Esophagus muscularis mucosa (tissue), 4 donors: Measurements from ENCODE around the gene RPS2.

Experiments
- CTCF ChIP-seq, 3 experiments: fragments of 200-600 bp in 2 of 3; fragments of 450-650 bp in 1 of 3; sonication (generic) in 2 of 3; IDR thresholded peaks; one replicate each; pipeline ENCODE4 v1.5.1; 2017 to 2019; ENCODE audit warnings: antibody characterized with exemption in 3 of 3, mild to moderate bottlenecking in 2 of 3, moderate library complexity in 1 of 3
- EP300 ChIP-seq: sonication (generic); formaldehyde crosslinking; IDR thresholded peaks from one replicate; pipeline ENCODE4 v1.6.1; 2017; ENCODE audit warnings: antibody characterized with exemption
- POLR2A ChIP-seq: fragments of 450-650 bp; IDR thresholded peaks from one replicate; pipeline ENCODE4 v1.6.1; 2017; ENCODE audit warnings: antibody characterized with exemption, moderate library complexity, mild to moderate bottlenecking, low read depth
- POLR2AphosphoS5 ChIP-seq, 2 donors: sonication (generic); formaldehyde crosslinking; IDR thresholded peaks; one replicate each; pipeline ENCODE4 v1.6.1; 2017; ENCODE audit warnings: antibody characterized with exemption in 2 of 2

- TF ChIP-seq POLR2A = no peak
- no peak for TF ChIP-seq EP300
- TF ChIP-seq CTCF (IDR thresholded peaks at IDR 0.05) = no peak
- TF ChIP-seq POLR2AphosphoS5 (IDR thresholded peaks at IDR 0.05) = no peak
These were observed 10.9 kb downstream of the RPS2 start for GRCh38 chr16:1953734-1954133.
